NCI-H82 treated with DMSO at 0.1 percent for 48 hours (cell line): Measurements from ENCODE around the gene NKX6-2.
"Not testable (repeated sequence)": the region's sequence is repeated elsewhere in the genome, so short reads cannot be mapped to it uniquely, and the experiment has no call there.

ENCODE experiments used
- DNase-seq: peaks from one replicate; lab custom pipeline; 2025; ENCODE audit not compliant: unreplicated experiment; lab: John Stamatoyannopoulos, UW

The NKX6-2 gene

GRCh38 chr10:132785723-132786475 lies at the start of gene NKX6-2:
TSS of gene NKX6-2 (minus strand) at chr10:132786147. CDS start at chr10:132785948, 199 bp downstream.
- DNase-seq = no peak

- DNase-seq = no peak
These were observed 49.2 kb upstream of the NKX6-2 start for GRCh38 chr10:132834891-132835847.

- no peak for DNase-seq
These were observed 48.4 kb upstream of the NKX6-2 start for GRCh38 chr10:132834311-132834761.

GRCh38 chr10:132833421-132834111 lies 47.6 kb upstream of the NKX6-2 start:
- DNase-seq = no peak

GRCh38 chr10:132832186-132832969 lies 46.4 kb upstream of the NKX6-2 start:
- DNase-seq = no peak

- no peak for DNase-seq
These were observed 43.5 kb upstream of the NKX6-2 start for GRCh38 chr10:132829403-132829802.

- no peak for DNase-seq
These were observed 42.7 kb upstream of the NKX6-2 start for GRCh38 chr10:132828681-132829080.

- no peak for DNase-seq
These were observed 42.1 kb upstream of the NKX6-2 start for GRCh38 chr10:132827861-132828539.

- no peak for DNase-seq
These were observed 41.5 kb upstream of the NKX6-2 start for GRCh38 chr10:132827423-132827789.

GRCh38 chr10:132826524-132827422 lies 40.8 kb upstream of the NKX6-2 start:
- DNase-seq = no peak

GRCh38 chr10:132825783-132826523 lies 40.0 kb upstream of the NKX6-2 start:
- DNase-seq = not testable (repeated sequence)

- no peak for DNase-seq
These were observed 34.1 kb upstream of the NKX6-2 start for GRCh38 chr10:132820056-132820455.

- no peak for DNase-seq
These were observed 31.8 kb upstream of the NKX6-2 start for GRCh38 chr10:132817701-132818211.

- no peak for DNase-seq
These were observed 30.8 kb upstream of the NKX6-2 start for GRCh38 chr10:132816718-132817117.

- no peak for DNase-seq
These were observed 29.4 kb upstream of the NKX6-2 start for GRCh38 chr10:132815168-132815857.

GRCh38 chr10:132814469-132814856 lies 28.5 kb upstream of the NKX6-2 start:
- DNase-seq = no peak
